ENCODE data around the gene ABLIM3. TPM values are rescaled to one million over a fixed set of nuclear protein-coding genes. Genes with fewer than 3 reads are reported as not detected.

The ABLIM3 gene
- total RNA-seq, 1 donor from 2014 or later, result 0.64 TPM

- DNase-seq (ENCODE audit: extremely low spot score, unreplicated experiment), result no peak
- no peak overlapping the region for H3K27ac Mint-ChIP-seq (ENCODE audit: unreplicated experiment)
- H3K4me3 Mint-ChIP-seq (ENCODE audit: unreplicated experiment), result no peak overlapping the region
- no peak for TF ChIP-seq CTCF (IDR thresholded peaks at IDR 0.05)
- H3K27me3 Mint-ChIP-seq (ENCODE audit: unreplicated experiment), result peaks cover 19% of the 10 kb centered on the region
- no peaks in the 10 kb centered on the region for H3K4me1 Mint-ChIP-seq (ENCODE audit: unreplicated experiment)
- no peaks in the 10 kb centered on the region for H3K9me3 Mint-ChIP-seq (ENCODE audit: unreplicated experiment)
- H3K36me3 Mint-ChIP-seq (ENCODE audit: unreplicated experiment), result peaks cover 3% of the 10 kb centered on the region
Observed at GRCh38 chr5:149188383-149188782, 47.1 kb downstream of the ABLIM3 start.

GRCh38 chr5:149195337-149195887 lies 54.1 kb downstream of the ABLIM3 start:
- Mint-ChIP-seq H3K9me3 (ENCODE audit: unreplicated experiment) (no peaks in the 10 kb centered on the region), H3K4me3 (ENCODE audit: unreplicated experiment) (no peak overlapping the region), H3K36me3 (ENCODE audit: unreplicated experiment) (no peaks in the 10 kb centered on the region), H3K27me3 (ENCODE audit: unreplicated experiment) (peaks cover 14% of the 10 kb centered on the region), H3K27ac (ENCODE audit: unreplicated experiment) (no peak overlapping the region), H3K4me1 (ENCODE audit: unreplicated experiment) (no peaks in the 10 kb centered on the region)
- DNase-seq (ENCODE audit: extremely low spot score, unreplicated experiment), result no peak
- no peak for TF ChIP-seq CTCF (IDR thresholded peaks at IDR 0.05)

GRCh38 chr5:149195962-149196361 lies 54.7 kb downstream of the ABLIM3 start:
- TF ChIP-seq CTCF (IDR thresholded peaks at IDR 0.05), result no peak
- Mint-ChIP-seq H3K27me3 (ENCODE audit: unreplicated experiment) (peaks cover 9% of the 10 kb centered on the region), H3K4me3 (ENCODE audit: unreplicated experiment) (no peak overlapping the region), H3K36me3 (ENCODE audit: unreplicated experiment) (no peaks in the 10 kb centered on the region), H3K4me1 (ENCODE audit: unreplicated experiment) (no peaks in the 10 kb centered on the region), H3K9me3 (ENCODE audit: unreplicated experiment) (no peaks in the 10 kb centered on the region), H3K27ac (ENCODE audit: unreplicated experiment) (no peak overlapping the region)
- DNase-seq (ENCODE audit: extremely low spot score, unreplicated experiment), result no peak

- Mint-ChIP-seq H3K27me3 (ENCODE audit: unreplicated experiment) (peaks cover 4% of the 10 kb centered on the region), H3K36me3 (ENCODE audit: unreplicated experiment) (no peaks in the 10 kb centered on the region), H3K4me1 (ENCODE audit: unreplicated experiment) (no peaks in the 10 kb centered on the region), H3K4me3 (ENCODE audit: unreplicated experiment) (no peak overlapping the region), H3K27ac (ENCODE audit: unreplicated experiment) (no peak overlapping the region), H3K9me3 (ENCODE audit: unreplicated experiment) (no peaks in the 10 kb centered on the region)
- DNase-seq (ENCODE audit: extremely low spot score, unreplicated experiment), result no peak
- no peak for TF ChIP-seq CTCF (IDR thresholded peaks at IDR 0.05)
Observed at GRCh38 chr5:149198148-149198547, 56.9 kb downstream of the ABLIM3 start.

GRCh38 chr5:149200355-149200754 lies 59.1 kb downstream of the ABLIM3 start:
- no peak for DNase-seq (ENCODE audit: extremely low spot score, unreplicated experiment)
- H3K4me1 Mint-ChIP-seq (ENCODE audit: unreplicated experiment), result no peaks in the 10 kb centered on the region
- no peaks in the 10 kb centered on the region for H3K9me3 Mint-ChIP-seq (ENCODE audit: unreplicated experiment)
- no peak overlapping the region for H3K4me3 Mint-ChIP-seq (ENCODE audit: unreplicated experiment)
- peaks cover under 1% of the 10 kb centered on the region for H3K27me3 Mint-ChIP-seq (ENCODE audit: unreplicated experiment)
- no peaks in the 10 kb centered on the region for H3K36me3 Mint-ChIP-seq (ENCODE audit: unreplicated experiment)
- H3K27ac Mint-ChIP-seq (ENCODE audit: unreplicated experiment), result no peak overlapping the region
- no peak for TF ChIP-seq CTCF (IDR thresholded peaks at IDR 0.05)
